H9 (cell line): ENCODE data around the gene SGCB. TPM values are rescaled to one million over a fixed set of nuclear protein-coding genes. Genes with fewer than 3 reads are reported as not detected.

Source experiments
- DNase-seq: peaks from one replicate; pipeline ENCODE4 v3.0.0-alpha.2; 2017
- H2AFZ ChIP-seq: one replicate; pipeline ENCODE4 v1.6.1; 2013; ENCODE audit warnings: mild to moderate bottlenecking, low read length, control low read depth, moderate library complexity
- H2AK5ac ChIP-seq: 2 replicates; pipeline ENCODE4 v1.6.1; 2013; ENCODE audit warnings: low read length, control low read depth, mixed read lengths; ENCODE audit not compliant: insufficient read length
- H2BK120ac ChIP-seq: one replicate; pipeline ENCODE4 v1.6.1; 2013; ENCODE audit warnings: low read depth, mild to moderate bottlenecking, low read length, control low read depth, inconsistent platforms; ENCODE audit not compliant: poor library complexity, severe bottlenecking
- H2BK12ac ChIP-seq: 2 replicates; pipeline ENCODE4 v1.6.1; 2013; ENCODE audit warnings: low read length, control low read depth, mixed read lengths, low read depth; ENCODE audit not compliant: insufficient read length
- H2BK15ac ChIP-seq: 2 replicates; pipeline ENCODE4 v1.6.1; 2013; ENCODE audit warnings: low read depth, low read length, control low read depth
- H2BK20ac ChIP-seq: one replicate; pipeline ENCODE4 v1.6.1; 2013; ENCODE audit warnings: low read depth, mild to moderate bottlenecking, low read length, control low read depth, inconsistent platforms; ENCODE audit not compliant: poor library complexity, severe bottlenecking
- H2BK5ac ChIP-seq: 2 replicates; pipeline ENCODE4 v1.6.1; 2013; ENCODE audit warnings: low read length, control low read depth, mixed read lengths; ENCODE audit not compliant: insufficient read length
- H3K14ac ChIP-seq: 2 replicates; pipeline ENCODE4 v1.6.1; 2013; ENCODE audit warnings: low read length, control low read depth; ENCODE audit not compliant: insufficient read depth
- H3K18ac ChIP-seq: 2 replicates; pipeline ENCODE4 v1.6.1; 2013; ENCODE audit warnings: low read depth, mild to moderate bottlenecking, mixed read lengths, low read length, control low read depth; ENCODE audit not compliant: insufficient read length
- H3K23ac ChIP-seq: 2 replicates; pipeline ENCODE4 v1.6.1; 2013; ENCODE audit warnings: low read length, control low read depth, mixed read lengths, low read depth; ENCODE audit not compliant: insufficient read length
- H3K23me2 ChIP-seq: 2 replicates; pipeline ENCODE4 v1.6.1; 2013; ENCODE audit warnings: low read depth, mild to moderate bottlenecking, mixed read lengths, low read length, control low read depth; ENCODE audit not compliant: insufficient read length, poor library complexity, severe bottlenecking
- H3K27ac ChIP-seq: 2 replicates; pipeline ENCODE4 v1.5.1; 2013; ENCODE audit warnings: low read length, control low read depth, mixed read lengths, low read depth; ENCODE audit not compliant: insufficient read length
- H3K27me3 ChIP-seq: 2 replicates; pipeline ENCODE4 v1.6.1; 2013; ENCODE audit warnings: low read length, control low read depth, inconsistent platforms; ENCODE audit not compliant: insufficient read depth
- H3K4ac ChIP-seq: 2 replicates; pipeline ENCODE4 v1.6.1; 2013; ENCODE audit warnings: low read depth, mild to moderate bottlenecking, control low read depth, inconsistent platforms, low read length, moderate library complexity
- H3K4me1 ChIP-seq: 2 replicates; pipeline ENCODE4 v1.6.1; 2013; ENCODE audit warnings: low read length, control low read depth, inconsistent platforms; ENCODE audit not compliant: insufficient read depth
- H3K4me2 ChIP-seq: 2 replicates; pipeline ENCODE4 v1.6.1; 2013; ENCODE audit warnings: low read length, control low read depth, mixed read lengths; ENCODE audit not compliant: insufficient read length, insufficient read depth
- H3K56ac ChIP-seq: 2 replicates; pipeline ENCODE4 v1.6.1; 2013; ENCODE audit warnings: low read depth, mild to moderate bottlenecking, mixed read lengths, low read length, control low read depth; ENCODE audit not compliant: insufficient read length
- H3K79me1 ChIP-seq: 2 replicates; pipeline ENCODE4 v1.6.1; 2013; ENCODE audit warnings: low read depth, mild to moderate bottlenecking, moderate library complexity, low read length, control low read depth, inconsistent platforms; ENCODE audit not compliant: insufficient read depth, poor library complexity, severe bottlenecking
- H3K79me2 ChIP-seq: 2 replicates; pipeline ENCODE4 v1.6.1; 2013; ENCODE audit warnings: low read length, control low read depth, inconsistent platforms; ENCODE audit not compliant: insufficient read depth
- H3K9ac ChIP-seq: 2 replicates; pipeline ENCODE4 v1.6.1; 2013; ENCODE audit warnings: low read length, control low read depth, mixed read lengths; ENCODE audit not compliant: insufficient read length; ENCODE audit errors: extremely low read depth
- H3K9me3 ChIP-seq: one replicate; pipeline ENCODE4 v1.6.1; 2013; ENCODE audit warnings: low read depth, low read length, inconsistent platforms; ENCODE audit not compliant: control insufficient read depth
- H3T11ph ChIP-seq: one replicate; pipeline ENCODE4 v1.6.1; 2013; ENCODE audit warnings: mild to moderate bottlenecking, low read length, control low read depth, inconsistent platforms
- H4K20me1 ChIP-seq: one replicate; pipeline ENCODE4 v1.6.1; 2013; ENCODE audit not compliant: control insufficient read depth, insufficient read length, insufficient read depth
- H4K5ac ChIP-seq: 2 replicates; pipeline ENCODE4 v1.6.1; 2013; ENCODE audit warnings: low read depth, mild to moderate bottlenecking, mixed read lengths, low read length, control low read depth; ENCODE audit not compliant: insufficient read length
- H4K8ac ChIP-seq: replicated peaks from 2 replicates; pipeline ENCODE4 v1.6.1; 2013; ENCODE audit warnings: low read length, control low read depth, mixed read lengths, low read depth; ENCODE audit not compliant: insufficient read length
- H4K91ac ChIP-seq: 2 replicates; pipeline ENCODE4 v1.6.1; 2013; ENCODE audit warnings: low read depth, mild to moderate bottlenecking, moderate library complexity, mixed read lengths, low read length, control low read depth; ENCODE audit not compliant: insufficient read length
- H3K27ac Mint-ChIP-seq, 3 experiments: 2 replicates in 2 of 3; 3 replicates in 1 of 3; pipeline ENCODE4 v1.8.0; 2020 to 2021; ENCODE audit warnings: mixed read lengths in 3 of 3, mild to moderate bottlenecking in 1 of 3, moderate library complexity in 1 of 3
- H3K27me3 Mint-ChIP-seq: 2 replicates; pipeline ENCODE4 v1.8.0; 2021; ENCODE audit warnings: low read depth, mild to moderate bottlenecking, moderate library complexity, mixed read lengths
- H3K36me3 Mint-ChIP-seq, 3 experiments: 2 replicates in 2 of 3; 3 replicates in 1 of 3; pipeline ENCODE4 v1.8.0; 2020 to 2021; ENCODE audit warnings: low read depth in 3 of 3, mixed read lengths in 3 of 3; ENCODE audit not compliant: insufficient read depth in 1 of 3
- H3K4me1 Mint-ChIP-seq, 2 experiments: 2 replicates each; pipeline ENCODE4 v1.8.0; 2020; ENCODE audit warnings: mixed read lengths in 2 of 2
- H3K4me3 Mint-ChIP-seq, 2 experiments: 2 replicates in 1 of 2; 3 replicates in 1 of 2; pipeline ENCODE4 v1.8.0; 2020 to 2021; ENCODE audit warnings: mild to moderate bottlenecking in 2 of 2, mixed read lengths in 2 of 2, moderate library complexity in 1 of 2
- H3K9me3 Mint-ChIP-seq, 2 experiments: 2 replicates in 1 of 2; 3 replicates in 1 of 2; pipeline ENCODE4 v1.8.0; 2020; ENCODE audit warnings: mild to moderate bottlenecking in 2 of 2, mixed read lengths in 2 of 2, moderate library complexity in 1 of 2
- CTCF ChIP-seq: fragments of 200-600 bp; sonication (generic); conservative IDR thresholded peaks from 3 replicates; pipeline ENCODE4 v1.8.0; 2021; ENCODE audit warnings: antibody characterized with exemption, mild to moderate bottlenecking
- WGBS: extraction: QIAGEN DNeasy Blood & Tissue Kit; methylation state at CpG from one replicate; pipeline ENCODE4 v1.1.7; 2013; ENCODE audit warnings: missing lambda C conversion rate, low lambda C conversion rate, mixed read lengths; ENCODE audit not compliant: insufficient read length; ENCODE audit errors: extremely low coverage; 5-methylcytosine and 5-hydroxymethylcytosine counted together
- total RNA-seq: library from RNA; stranded (reverse); gene quantifications from 2 replicates; pipeline ENCODE4 v1.2.1, GENCODE V29; 2021

The SGCB gene
- total RNA-seq, 1 experiment from 2014 or later, result 32.3 TPM

GRCh38 chr4:52012651-52013050 lies 25.4 kb downstream of the SGCB start:
- H3K23ac ChIP-seq, result no peak overlapping the region
- DNase-seq, result no peak
- H2BK15ac ChIP-seq, result no peak overlapping the region
- no peak overlapping the region for H3K56ac ChIP-seq
- H2BK20ac ChIP-seq, result no peak overlapping the region
- no peaks in the 10 kb centered on the region for H3K4me1 ChIP-seq
- peaks cover 3 to 10% of the 10 kb centered on the region in 2 experiments for H3K4me1 Mint-ChIP-seq
- H3K79me1 ChIP-seq, result no peaks in the 10 kb centered on the region
- H3K14ac ChIP-seq, result no peak overlapping the region
- no peak for TF ChIP-seq CTCF
- no peaks in the 10 kb centered on the region for H3K23me2 ChIP-seq
- H3K79me2 ChIP-seq, result no peaks in the 10 kb centered on the region
- no peak overlapping the region for H3K27ac ChIP-seq
- H3K27me3 ChIP-seq, result no peaks in the 10 kb centered on the region
- H3K4ac ChIP-seq, result no peak overlapping the region
- no peak overlapping the region for H3K18ac ChIP-seq
- H3K27ac Mint-ChIP-seq, result no peak overlapping the region; a peak in 1 of 7 replicates
- no peak overlapping the region for H4K8ac ChIP-seq
- no peaks in the 10 kb centered on the region for H4K20me1 ChIP-seq
- H2BK120ac ChIP-seq, result no peak overlapping the region
- no CpG with 5 or more reads among the region's 1 CpG for WGBS
- H4K91ac ChIP-seq, result no peak overlapping the region
- H2AK5ac ChIP-seq, result no peak overlapping the region
- H3K4me3 Mint-ChIP-seq, result no peak overlapping the region
- no peaks in the 10 kb centered on the region for H3K9me3 Mint-ChIP-seq
- H2BK12ac ChIP-seq, result no peak overlapping the region
- no peak overlapping the region for H3K4me2 ChIP-seq
- no peaks in the 10 kb centered on the region for H3K27me3 Mint-ChIP-seq
- H3K9me3 ChIP-seq, result no peaks in the 10 kb centered on the region
- no peak overlapping the region for H4K5ac ChIP-seq
- no peak overlapping the region for H2AFZ ChIP-seq
- H3K9ac ChIP-seq, result no peak overlapping the region
- no peaks in the 10 kb centered on the region for H3K36me3 Mint-ChIP-seq
- H3T11ph ChIP-seq, result no peak overlapping the region
- H2BK5ac ChIP-seq, result no peak overlapping the region
